Measurements from ENCODE around the gene ZNF618.

ZNF618 gene

GRCh38 chr9:114102484-114102883, 226.4 kb downstream of the ZNF618 start:
- no peak for DNase-seq (ENCODE audit: low spot score)
- TF ChIP-seq CTCF (IDR thresholded peaks at IDR 0.05; ENCODE audit: extremely low read depth, missing control alignments): no peak

- TF ChIP-seq CTCF (IDR thresholded peaks at IDR 0.05; ENCODE audit: extremely low read depth, missing control alignments): no peak
- DNase-seq (ENCODE audit: low spot score): no peak
Observed at GRCh38 chr9:114105236-114105635, 229.1 kb downstream of the ZNF618 start.

Measured in GM20000 (cell line).